Measurements from ENCODE around the gene GADD45B. TPM values are rescaled to one million over a fixed set of nuclear protein-coding genes. Genes with fewer than 3 reads are reported as not detected.
"Not testable (repeated sequence)": the region's sequence is repeated elsewhere in the genome, so short reads cannot be mapped to it uniquely, and the experiment has no call there.

GADD45B gene
- polyA plus RNA-seq, 3 donors: 9.9 to 10.5 (median 10.1) TPM

GRCh38 chr19:2440515-2440914 is 35.4 kb upstream of the GADD45B start:
- no peak for DNase-seq

GRCh38 chr19:2441096-2441752 is 34.7 kb upstream of the GADD45B start:
- DNase-seq: no peak

GRCh38 chr19:2443116-2443784 is 32.7 kb upstream of the GADD45B start:
- DNase-seq: no peak

GRCh38 chr19:2443785-2444182 is 32.1 kb upstream of the GADD45B start:
- DNase-seq: no peak

- no peak for DNase-seq
Measured at GRCh38 chr19:2444251-2445002, 31.5 kb upstream of the GADD45B start.

- no peak for DNase-seq
Measured at GRCh38 chr19:2446381-2446780, 29.5 kb upstream of the GADD45B start.

- no peak for DNase-seq
Measured at GRCh38 chr19:2449019-2449418, 26.9 kb upstream of the GADD45B start.

GRCh38 chr19:2451138-2451537 is 24.8 kb upstream of the GADD45B start:
- DNase-seq: no peak

GRCh38 chr19:2451741-2452140 is 24.2 kb upstream of the GADD45B start:
- no peak for DNase-seq

GRCh38 chr19:2453431-2454025 is 22.4 kb upstream of the GADD45B start:
- DNase-seq: no peak

- DNase-seq: no peak
Measured at GRCh38 chr19:2454199-2454961, 21.5 kb upstream of the GADD45B start.

- no peak for DNase-seq
Measured at GRCh38 chr19:2454962-2455850, 20.7 kb upstream of the GADD45B start.

GRCh38 chr19:2455851-2456570 is 19.9 kb upstream of the GADD45B start:
- no peak for DNase-seq

GRCh38 chr19:2457394-2458037 is 18.4 kb upstream of the GADD45B start:
- DNase-seq: no peak

- DNase-seq: no peak
Measured at GRCh38 chr19:2458054-2458453, 17.9 kb upstream of the GADD45B start.

- not testable (repeated sequence) for DNase-seq
Measured at GRCh38 chr19:2458776-2459175, 17.2 kb upstream of the GADD45B start.

GRCh38 chr19:2460245-2460644 is 15.7 kb upstream of the GADD45B start:
- no peak for DNase-seq

- peak; percentile 42 for DNase-seq
Measured at GRCh38 chr19:2461751-2462634, 13.9 kb upstream of the GADD45B start.

All from renal pelvis (tissue), 4 donors.